Activated CD4-positive, alpha-beta T cell treated with anti-CD3 and anti-CD28 coated beads, Interleukin-2, Interleukin-4, amounts not matched to agents 100 ng/mL and 50 ng/mL, durations not matched to agents 16 hours and 8 hours (primary cell): ENCODE data around the gene XYLB.

Source experiments
- DNase-seq: peaks from one replicate; pipeline ENCODE4 v3.0.0-alpha.2; 2020; ENCODE audit warnings: low spot score

Gene XYLB

DNA sequence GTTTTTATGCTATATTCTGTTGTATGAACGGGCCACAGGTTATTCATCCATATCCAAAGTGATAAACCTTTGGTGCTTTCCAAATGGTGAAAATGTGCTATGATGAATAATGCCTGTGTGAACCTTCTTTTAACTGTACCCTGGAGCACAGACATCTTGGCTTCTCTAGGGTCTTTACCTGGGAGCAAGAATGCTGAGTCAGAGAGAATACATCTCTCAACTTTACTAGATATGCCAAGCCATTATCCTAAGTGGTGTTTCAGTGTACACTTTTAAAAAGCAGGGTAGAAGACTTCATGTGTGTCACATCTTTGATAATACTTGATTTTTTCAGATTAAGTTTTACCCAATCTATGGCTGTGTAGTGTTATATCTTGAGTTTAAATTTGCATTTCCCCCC is 23.5 kb upstream of the XYLB start:
- DNase-seq: no peak

GRCh38 chr3:38325256-38325655 is 21.3 kb upstream of the XYLB start:
- no peak for DNase-seq

DNA sequence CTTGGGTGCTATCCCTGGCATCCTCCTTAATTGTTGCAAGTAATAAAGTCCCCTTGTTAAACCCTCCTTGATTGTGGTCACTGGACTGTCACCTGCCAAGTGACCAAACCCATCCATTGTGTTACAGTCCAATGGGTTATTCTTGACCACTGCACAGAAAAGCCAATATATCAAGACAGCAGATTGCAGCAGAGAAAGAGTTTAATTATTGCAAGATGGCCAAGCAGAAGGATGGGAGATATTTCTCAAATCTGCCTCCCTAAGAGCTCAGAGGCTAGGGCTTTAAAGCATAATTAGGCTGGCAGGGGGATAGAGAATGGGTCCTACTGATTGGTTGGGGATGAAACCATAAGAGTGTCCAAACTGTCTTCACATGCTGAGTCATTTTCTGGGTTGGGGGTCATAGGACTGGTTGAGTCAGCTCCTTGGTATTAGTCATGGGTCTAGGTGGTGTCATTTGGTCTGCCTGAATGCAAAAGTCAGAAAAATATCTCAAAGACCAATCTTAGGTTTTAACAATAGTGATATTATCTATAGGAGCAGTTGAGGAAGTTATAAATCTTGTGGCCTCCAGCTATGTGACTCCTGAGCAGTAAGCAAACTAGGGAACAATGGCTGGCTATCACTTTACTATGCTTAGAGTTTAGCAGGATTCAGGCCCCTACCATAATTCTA is 19.1 kb upstream of the XYLB start:
- DNase-seq: peak; percentile 69

GRCh38 chr3:38331257-38332022 is 15.1 kb upstream of the XYLB start:
- DNase-seq: no peak

- no peak for DNase-seq
These were observed 14.4 kb upstream of the XYLB start for GRCh38 chr3:38332201-38332600.

- DNase-seq: no peak
These were observed 12.2 kb upstream of the XYLB start for GRCh38 chr3:38334142-38335055.

DNA sequence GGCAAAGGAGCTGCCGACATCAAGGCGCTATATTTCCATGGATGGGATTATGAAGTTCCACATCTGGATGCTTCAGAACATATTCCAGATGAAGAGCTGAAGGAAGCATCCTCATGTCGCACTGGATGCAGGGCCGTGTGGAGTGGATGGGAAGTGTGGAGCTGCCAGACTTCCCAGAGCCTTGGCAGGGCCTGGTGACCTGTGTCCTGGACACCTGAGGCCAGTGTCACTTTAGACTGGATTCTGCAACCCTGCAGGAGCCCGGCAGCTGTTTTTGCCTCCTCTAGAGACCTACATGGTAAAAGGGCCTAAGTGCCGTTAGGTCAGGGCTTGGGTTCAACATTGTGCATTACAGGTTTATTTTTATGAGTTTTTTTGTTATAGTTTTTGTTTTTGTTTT is 11.3 kb upstream of the XYLB start:
- no peak for DNase-seq

DNA sequence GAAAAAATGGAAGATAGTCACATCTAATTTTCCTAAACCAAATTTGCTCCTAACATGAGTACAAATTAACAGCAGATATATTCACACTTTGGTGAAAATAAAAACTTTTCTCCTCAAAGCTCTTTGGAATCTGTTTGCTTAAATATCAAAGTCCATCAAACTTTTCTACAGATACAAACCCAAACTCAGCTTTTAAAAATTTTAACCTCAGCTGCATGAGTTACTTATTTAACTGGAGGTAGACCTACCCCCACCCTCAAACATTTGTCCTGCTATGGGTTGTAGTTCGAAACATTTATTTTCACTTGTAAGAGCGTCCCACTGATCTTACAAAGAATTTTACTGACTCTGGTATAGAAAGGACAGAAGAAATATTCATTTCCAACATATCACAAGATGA is 8.9 kb upstream of the XYLB start:
- no peak for DNase-seq

DNA sequence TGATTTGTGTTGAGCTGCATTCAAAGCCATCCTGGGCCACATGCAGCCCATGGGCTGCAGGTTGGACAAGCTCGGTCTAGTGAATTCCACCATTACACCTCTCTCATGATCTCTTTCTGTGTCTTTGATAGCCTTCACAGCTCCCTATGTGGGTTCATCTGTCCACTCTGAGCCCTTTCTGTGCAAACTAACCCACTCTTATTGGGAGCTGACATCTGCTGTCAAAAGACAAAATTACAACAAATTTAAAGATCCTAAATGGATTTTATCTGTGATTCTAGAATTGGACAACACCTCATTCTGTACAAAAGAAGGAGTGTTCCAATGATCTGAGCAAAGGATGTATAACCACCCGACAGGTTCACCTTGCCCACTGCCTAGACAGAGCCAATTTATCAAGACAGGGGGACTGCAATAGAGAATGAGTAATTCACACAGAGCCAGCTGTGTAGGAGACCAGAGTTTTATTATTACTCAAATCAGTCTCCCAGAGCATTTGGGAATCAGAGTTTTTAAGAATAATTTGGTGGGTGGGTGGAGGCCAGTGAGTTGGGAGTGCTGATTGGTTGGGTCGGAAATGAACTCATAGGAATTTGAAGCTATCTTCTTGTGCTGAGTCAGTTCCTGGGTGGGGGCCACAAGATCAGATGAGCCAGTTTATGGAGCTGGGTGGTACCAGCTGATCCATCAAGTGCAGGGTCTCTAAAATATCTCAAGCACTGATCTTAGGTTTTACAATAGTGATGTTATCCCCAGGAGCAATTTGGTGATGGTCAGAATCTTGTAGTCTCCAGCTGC is 2.6 kb upstream of the XYLB start:
- no peak for DNase-seq

- DNase-seq: no peak
These were observed 552 bp upstream of the XYLB start for GRCh38 chr3:38345879-38346586.

DNA sequence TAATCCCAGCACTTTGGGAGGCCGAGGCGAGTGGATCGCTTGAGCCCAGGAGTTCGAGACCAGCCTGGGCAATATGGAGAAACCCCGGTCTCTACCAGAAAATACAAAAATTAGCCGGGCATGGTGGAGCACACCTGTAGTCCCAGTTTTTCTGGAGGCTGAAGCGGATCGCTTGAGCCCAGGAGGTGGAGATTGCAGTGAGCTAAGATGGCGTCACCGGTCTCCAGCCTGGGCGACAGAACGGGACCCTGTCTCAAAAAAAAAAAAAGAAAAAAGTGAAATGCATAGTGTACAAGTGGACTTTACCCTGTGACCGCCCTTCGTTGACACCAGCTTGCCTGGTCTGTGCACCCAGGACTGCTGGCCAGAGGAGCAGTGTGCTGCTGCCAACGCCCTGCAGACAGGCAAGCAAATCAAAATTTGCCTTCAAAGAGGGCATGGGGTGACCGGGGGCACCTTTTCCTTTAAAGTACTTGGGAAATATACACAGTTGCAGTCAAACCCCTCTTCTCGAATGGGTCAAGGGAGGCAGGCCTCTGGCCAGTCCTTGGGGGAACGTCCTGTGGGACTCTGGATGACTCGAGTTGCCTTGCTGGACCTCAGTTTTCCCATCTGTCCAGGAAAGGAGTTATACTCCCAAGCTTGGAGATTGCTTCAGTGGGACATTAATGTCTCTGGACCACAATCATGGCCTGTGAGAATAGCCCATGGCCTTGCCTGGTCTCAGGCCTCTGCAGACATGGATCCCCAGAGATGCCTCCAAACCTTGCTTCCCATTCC is 1.0 kb downstream of the XYLB start:
- DNase-seq: no peak

- DNase-seq: no peak
These were observed 2.3 kb downstream of the XYLB start for GRCh38 chr3:38348903-38349302.

GRCh38 chr3:38349684-38350359 is 3.2 kb downstream of the XYLB start:
- no peak for DNase-seq

DNA sequence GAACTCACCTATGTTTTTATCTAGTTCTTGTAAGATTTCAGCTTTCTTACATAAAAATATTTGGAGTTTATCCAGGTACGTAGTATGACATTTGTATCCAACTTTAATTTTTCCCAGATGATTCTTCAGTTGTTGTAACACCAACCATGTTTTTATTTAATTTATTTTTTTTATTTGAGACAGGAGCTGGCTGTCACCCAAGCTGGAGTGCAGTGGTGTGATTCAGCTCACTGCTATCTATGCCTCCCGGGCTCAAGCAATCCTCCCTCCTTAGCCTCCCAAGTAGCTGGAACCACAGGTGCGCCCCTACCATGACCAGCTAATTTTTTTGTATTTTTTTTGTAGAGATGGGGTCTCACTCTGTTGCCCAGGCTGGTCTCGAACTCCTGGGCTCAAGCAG is 6.6 kb downstream of the XYLB start:
- DNase-seq: no peak

DNA sequence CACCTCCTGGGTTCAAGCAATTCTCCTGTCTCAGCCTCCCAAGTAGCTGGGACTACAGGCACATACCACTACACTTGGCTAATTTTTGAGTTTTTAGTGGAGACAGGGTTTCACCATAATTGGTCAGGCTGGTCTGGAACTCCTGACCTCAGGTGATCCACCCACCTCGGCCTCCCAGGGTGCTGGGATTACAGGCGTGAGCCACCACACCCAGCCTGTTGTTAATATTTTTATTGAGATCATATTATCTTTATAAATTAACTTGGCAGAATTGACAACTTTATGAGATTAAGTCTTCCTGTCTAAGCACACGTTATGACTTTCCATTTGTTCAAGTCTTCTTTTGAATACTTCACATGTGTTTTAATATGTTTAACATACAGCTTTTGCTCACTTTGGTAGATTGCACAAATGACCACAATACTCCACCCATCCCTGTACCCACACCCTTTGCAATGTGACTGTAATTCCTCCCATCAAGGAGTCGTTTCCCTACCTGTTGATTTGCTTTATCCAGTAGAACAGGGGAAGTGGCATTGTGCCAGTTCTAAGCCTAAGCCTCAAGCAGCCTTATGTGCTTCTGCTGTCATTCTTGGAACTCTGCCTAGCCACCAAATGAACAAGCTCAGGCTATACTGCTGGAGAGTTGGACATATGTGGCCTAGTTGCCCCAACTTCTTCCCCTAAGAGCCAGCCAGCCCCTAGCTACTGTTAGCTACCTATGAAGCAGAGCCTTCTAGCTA is 8.2 kb downstream of the XYLB start:
- DNase-seq: no peak

GRCh38 chr3:38359038-38359437 is 12.5 kb downstream of the XYLB start:
- no peak for DNase-seq

- DNase-seq: no peak
These were observed 13.8 kb downstream of the XYLB start for GRCh38 chr3:38360345-38360744.

DNA sequence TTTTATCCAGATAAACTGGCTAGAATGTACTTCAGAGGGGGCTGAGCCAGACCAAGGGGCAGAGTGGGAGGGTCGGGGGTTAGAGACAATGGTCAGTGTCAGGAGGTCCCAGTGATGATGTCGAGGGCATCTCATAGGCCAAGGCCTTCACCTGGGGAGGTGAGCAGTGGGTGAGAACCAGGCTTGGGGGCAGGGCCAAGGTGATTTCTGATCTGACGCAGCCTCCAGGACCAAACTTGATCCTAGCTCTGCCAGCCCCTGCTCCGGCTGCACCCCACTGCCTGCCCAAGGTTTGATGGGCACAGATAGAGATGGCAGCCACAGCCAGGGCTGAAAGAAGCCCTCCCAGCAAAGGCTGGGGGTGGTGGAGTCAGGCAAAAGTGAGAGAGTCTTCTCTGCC is 14.9 kb downstream of the XYLB start:
- no peak for DNase-seq

GRCh38 chr3:38362825-38363224 is 16.2 kb downstream of the XYLB start:
- no peak for DNase-seq
